Tibial nerve (tissue), 4 donors: ENCODE measurements around the gene TRIP10.

Experiments
- EP300 ChIP-seq, 2 donors: sonication (generic); formaldehyde crosslinking; IDR thresholded peaks; one replicate each; pipeline ENCODE4 v1.6.1; 2017; ENCODE audit warnings: antibody characterized with exemption in 2 of 2, mild to moderate bottlenecking in 1 of 2
- POLR2A ChIP-seq, 2 donors: fragments of 450-650 bp; IDR thresholded peaks; one replicate each; pipeline ENCODE4 v1.6.1; 2017; ENCODE audit warnings: antibody characterized with exemption in 2 of 2, mild to moderate bottlenecking in 2 of 2, moderate library complexity in 2 of 2
- TF ChIP-seq, protein P1 (sequence below), 5 experiments: fragments of 200-600 bp in 3 of 5; fragments of 450-650 bp in 2 of 5; sonication (generic) in 3 of 5; IDR thresholded peaks; one replicate each; pipeline ENCODE4 v1.5.1; 2016 to 2019; ENCODE audit warnings: antibody characterized with exemption in 5 of 5, mild to moderate bottlenecking in 3 of 5, moderate library complexity in 2 of 5

DNA sequence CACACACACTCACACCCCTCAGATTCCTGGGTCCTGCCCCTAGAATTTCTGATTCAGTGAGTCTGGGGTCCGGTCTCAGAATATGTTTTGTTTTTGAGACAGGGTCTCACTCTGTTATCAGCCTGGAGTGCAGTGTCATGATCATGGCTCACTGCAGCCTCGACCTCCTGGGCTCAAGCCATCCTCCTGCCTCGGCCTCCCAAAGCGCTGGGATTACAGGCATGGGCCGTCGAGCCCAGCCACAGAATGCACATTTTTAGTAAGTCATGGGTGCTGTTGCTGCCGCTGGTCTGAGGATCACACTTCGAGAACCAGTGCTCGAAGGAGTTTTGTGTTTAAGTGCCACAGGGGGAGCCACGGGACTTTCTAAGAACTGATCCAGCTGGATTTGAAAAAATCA lies 47.5 kb upstream of the TRIP10 start:
- TF ChIP-seq, protein P1, sequence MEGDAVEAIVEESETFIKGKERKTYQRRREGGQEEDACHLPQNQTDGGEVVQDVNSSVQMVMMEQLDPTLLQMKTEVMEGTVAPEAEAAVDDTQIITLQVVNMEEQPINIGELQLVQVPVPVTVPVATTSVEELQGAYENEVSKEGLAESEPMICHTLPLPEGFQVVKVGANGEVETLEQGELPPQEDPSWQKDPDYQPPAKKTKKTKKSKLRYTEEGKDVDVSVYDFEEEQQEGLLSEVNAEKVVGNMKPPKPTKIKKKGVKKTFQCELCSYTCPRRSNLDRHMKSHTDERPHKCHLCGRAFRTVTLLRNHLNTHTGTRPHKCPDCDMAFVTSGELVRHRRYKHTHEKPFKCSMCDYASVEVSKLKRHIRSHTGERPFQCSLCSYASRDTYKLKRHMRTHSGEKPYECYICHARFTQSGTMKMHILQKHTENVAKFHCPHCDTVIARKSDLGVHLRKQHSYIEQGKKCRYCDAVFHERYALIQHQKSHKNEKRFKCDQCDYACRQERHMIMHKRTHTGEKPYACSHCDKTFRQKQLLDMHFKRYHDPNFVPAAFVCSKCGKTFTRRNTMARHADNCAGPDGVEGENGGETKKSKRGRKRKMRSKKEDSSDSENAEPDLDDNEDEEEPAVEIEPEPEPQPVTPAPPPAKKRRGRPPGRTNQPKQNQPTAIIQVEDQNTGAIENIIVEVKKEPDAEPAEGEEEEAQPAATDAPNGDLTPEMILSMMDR (IDR thresholded peaks at IDR 0.05) = no peak
- TF ChIP-seq POLR2A (IDR thresholded peaks at IDR 0.05) (no peak), EP300 (IDR thresholded peaks at IDR 0.05) (no peak)
